Tibial nerve (tissue), 4 donors: Measurements from ENCODE around the gene PRRG4. TPM values are rescaled to one million over a fixed set of nuclear protein-coding genes. Genes with fewer than 3 reads are reported as not detected.
A peak's percentile ranks its signal among the peaks of the same experiment; 100 is the strongest.

Experiments used
- DNase-seq, 2 donors: peaks; one replicate each; pipeline ENCODE4 v3.0.0-alpha.2; 2019; ENCODE audit warnings: low spot score in 2 of 2
- H3K27ac ChIP-seq, 4 donors: fragments of 200-600 bp; sonication (generic) in 3 of 4; one replicate each; pipeline ENCODE4 v1.5.1; 2017 to 2019; ENCODE audit warnings: mild to moderate bottlenecking in 1 of 4
- H3K27me3 ChIP-seq, 2 donors: fragments of 200-600 bp; sonication (generic) in 1 of 2; one replicate each; pipeline versions ENCODE4 v1.5.1 to v1.6.0; 2017 to 2019
- H3K36me3 ChIP-seq, 3 donors: fragments of 200-600 bp; sonication (generic); one replicate each; pipeline ENCODE4 v1.5.1; 2018 to 2019
- H3K4me1 ChIP-seq, 4 donors: fragments of 200-600 bp; sonication (generic) in 3 of 4; one replicate each; pipeline ENCODE4 v1.5.1; 2017 to 2019
- H3K4me3 ChIP-seq, 4 donors: fragments of 200-600 bp; sonication (generic) in 3 of 4; one replicate each; pipeline ENCODE4 v1.5.1; 2017 to 2019; ENCODE audit warnings: mild to moderate bottlenecking in 1 of 4, moderate library complexity in 1 of 4
- H3K9me3 ChIP-seq, 4 donors: fragments of 200-600 bp; sonication (generic) in 3 of 4; one replicate each; pipeline ENCODE4 v1.5.1; 2017 to 2019
- EP300 ChIP-seq, 2 donors: sonication (generic); formaldehyde crosslinking; IDR thresholded peaks; one replicate each; pipeline ENCODE4 v1.6.1; 2017; ENCODE audit warnings: antibody characterized with exemption in 2 of 2, mild to moderate bottlenecking in 1 of 2
- POLR2A ChIP-seq, 2 donors: fragments of 450-650 bp; IDR thresholded peaks; one replicate each; pipeline ENCODE4 v1.6.1; 2017; ENCODE audit warnings: antibody characterized with exemption in 2 of 2, mild to moderate bottlenecking in 2 of 2, moderate library complexity in 2 of 2
- WGBS, 2 donors: methylation state at CpG; one replicate each; pipeline ENCODE4 v1.1.5; 2018; 5-methylcytosine and 5-hydroxymethylcytosine counted together
- total RNA-seq, 4 donors: library from RNA; depleted of rRNA; stranded (reverse); fragments of >200 nt; gene quantifications; one replicate each; pipeline ENCODE4 v1.1.0, GENCODE V29; 2016
- TF ChIP-seq, protein P1 (sequence below), 5 experiments: fragments of 200-600 bp in 3 of 5; fragments of 450-650 bp in 2 of 5; sonication (generic) in 3 of 5; IDR thresholded peaks; one replicate each; pipeline ENCODE4 v1.5.1; 2016 to 2019; ENCODE audit warnings: antibody characterized with exemption in 5 of 5, mild to moderate bottlenecking in 3 of 5, moderate library complexity in 2 of 5

The PRRG4 gene
- total RNA-seq, 4 donors from 2014 or later = 15.0 to 30.8 (median 28.3) TPM

DNA sequence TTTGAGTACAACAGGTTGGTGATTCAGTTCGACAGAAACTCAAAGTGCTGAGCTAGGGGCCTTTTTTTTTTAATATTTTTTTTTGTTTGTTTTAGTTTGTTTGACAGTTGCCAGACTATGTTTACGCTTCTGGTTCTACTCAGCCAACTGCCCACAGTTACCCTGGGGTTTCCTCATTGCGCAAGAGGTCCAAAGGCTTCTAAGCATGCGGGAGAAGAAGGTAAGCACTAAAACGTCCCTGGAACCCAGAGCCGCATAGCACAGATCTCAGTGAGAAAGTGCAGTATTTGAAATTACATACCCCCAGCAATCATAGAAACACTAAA, 649 bp downstream of the PRRG4 start:
- WGBS, 2 donors = 21 to 24% methylated on average over 6 of the region's 6 CpGs
- Histone ChIP-seq H3K4me1 (peaks cover 0 to 32% (median 6%) of the 10 kb centered on the region in 4 donors), H3K4me3 (peak overlapping the region; percentile 48 to 72 (median 70)), H3K36me3 (no peaks in the 10 kb centered on the region), H3K9me3 (no peaks in the 10 kb centered on the region), H3K27me3 (no peaks in the 10 kb centered on the region), H3K27ac (peak overlapping the region; percentile 64 to 90 (median 86))
- DNase-seq = no peak
- TF ChIP-seq POLR2A (IDR thresholded peaks at IDR 0.05) (no peak), EP300 (IDR thresholded peaks at IDR 0.05) (no peak)
- TF ChIP-seq, protein P1, sequence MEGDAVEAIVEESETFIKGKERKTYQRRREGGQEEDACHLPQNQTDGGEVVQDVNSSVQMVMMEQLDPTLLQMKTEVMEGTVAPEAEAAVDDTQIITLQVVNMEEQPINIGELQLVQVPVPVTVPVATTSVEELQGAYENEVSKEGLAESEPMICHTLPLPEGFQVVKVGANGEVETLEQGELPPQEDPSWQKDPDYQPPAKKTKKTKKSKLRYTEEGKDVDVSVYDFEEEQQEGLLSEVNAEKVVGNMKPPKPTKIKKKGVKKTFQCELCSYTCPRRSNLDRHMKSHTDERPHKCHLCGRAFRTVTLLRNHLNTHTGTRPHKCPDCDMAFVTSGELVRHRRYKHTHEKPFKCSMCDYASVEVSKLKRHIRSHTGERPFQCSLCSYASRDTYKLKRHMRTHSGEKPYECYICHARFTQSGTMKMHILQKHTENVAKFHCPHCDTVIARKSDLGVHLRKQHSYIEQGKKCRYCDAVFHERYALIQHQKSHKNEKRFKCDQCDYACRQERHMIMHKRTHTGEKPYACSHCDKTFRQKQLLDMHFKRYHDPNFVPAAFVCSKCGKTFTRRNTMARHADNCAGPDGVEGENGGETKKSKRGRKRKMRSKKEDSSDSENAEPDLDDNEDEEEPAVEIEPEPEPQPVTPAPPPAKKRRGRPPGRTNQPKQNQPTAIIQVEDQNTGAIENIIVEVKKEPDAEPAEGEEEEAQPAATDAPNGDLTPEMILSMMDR (IDR thresholded peaks at IDR 0.05) = no peak

DNA sequence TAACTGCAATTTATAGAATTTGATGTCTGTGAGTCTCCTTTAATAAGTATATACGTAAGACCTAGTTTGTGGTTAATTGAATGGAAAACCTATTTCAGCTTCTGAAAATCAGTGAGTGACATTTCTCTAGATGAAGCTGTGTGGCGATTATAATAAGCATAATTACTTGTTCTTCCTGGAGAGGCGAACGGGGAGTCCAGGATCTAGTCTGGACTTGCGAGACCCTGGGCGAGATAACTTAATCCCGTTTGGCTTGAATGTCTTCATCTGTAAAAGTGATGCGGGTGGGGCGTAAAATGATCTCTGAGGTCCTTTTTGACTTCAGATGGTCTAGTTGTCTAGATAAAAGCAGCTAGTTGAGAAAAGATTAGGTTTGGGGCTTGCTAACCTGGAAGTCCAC, 1.1 kb downstream of the PRRG4 start:
- Histone ChIP-seq H3K4me3 (peak overlapping the region; percentile 48 to 72 (median 70)), H3K9me3 (no peaks in the 10 kb centered on the region), H3K27ac (peak overlapping the region; percentile 64 to 90 (median 86)), H3K4me1 (peaks cover 0 to 32% (median 6%) of the 10 kb centered on the region in 4 donors), H3K27me3 (no peaks in the 10 kb centered on the region), H3K36me3 (no peaks in the 10 kb centered on the region)
- DNase-seq = no peak
- TF ChIP-seq EP300 (IDR thresholded peaks at IDR 0.05) = no peak
- TF ChIP-seq, protein P1 (IDR thresholded peaks at IDR 0.05) = no peak
- 62 to 78% methylated on average over 9 of the region's 9 CpGs for WGBS, 2 donors

GRCh38 chr11:32831221-32831620, 1.5 kb downstream of the PRRG4 start:
- Histone ChIP-seq H3K4me3 (peak overlapping the region in 1 of 4 donors; percentile 69), H3K9me3 (no peaks in the 10 kb centered on the region), H3K4me1 (peaks cover 0 to 32% (median 6%) of the 10 kb centered on the region in 4 donors), H3K27ac (peak overlapping the region in 3 of 4 donors; percentile 86 to 90 (median 87)), H3K27me3 (no peaks in the 10 kb centered on the region), H3K36me3 (no peaks in the 10 kb centered on the region)
- TF ChIP-seq, protein P1 (IDR thresholded peaks at IDR 0.05) = no peak
- TF ChIP-seq POLR2A (IDR thresholded peaks at IDR 0.05) (no peak), EP300 (IDR thresholded peaks at IDR 0.05) (no peak)
- 72 to 73% methylated on average over 3 of the region's 3 CpGs for WGBS, 2 donors
- no peak for DNase-seq

GRCh38 chr11:32833921-32834320, 4.2 kb downstream of the PRRG4 start:
- 74 to 78% methylated on average over 1 of the region's 1 CpG for WGBS, 2 donors
- no peaks in the 10 kb centered on the region for H3K9me3 ChIP-seq
- H3K36me3 ChIP-seq = no peaks in the 10 kb centered on the region
- no peaks in the 10 kb centered on the region for H3K27me3 ChIP-seq
- H3K4me1 ChIP-seq = peaks cover 0 to 12% (median 5%) of the 10 kb centered on the region in 4 donors
- DNase-seq = no peak
- no peak overlapping the region for H3K4me3 ChIP-seq
- TF ChIP-seq EP300 (IDR thresholded peaks at IDR 0.05) = no peak
- TF ChIP-seq, protein P1 (IDR thresholded peaks at IDR 0.05) = no peak
- no peak for TF ChIP-seq POLR2A (IDR thresholded peaks at IDR 0.05)
- H3K27ac ChIP-seq = no peak overlapping the region

DNA sequence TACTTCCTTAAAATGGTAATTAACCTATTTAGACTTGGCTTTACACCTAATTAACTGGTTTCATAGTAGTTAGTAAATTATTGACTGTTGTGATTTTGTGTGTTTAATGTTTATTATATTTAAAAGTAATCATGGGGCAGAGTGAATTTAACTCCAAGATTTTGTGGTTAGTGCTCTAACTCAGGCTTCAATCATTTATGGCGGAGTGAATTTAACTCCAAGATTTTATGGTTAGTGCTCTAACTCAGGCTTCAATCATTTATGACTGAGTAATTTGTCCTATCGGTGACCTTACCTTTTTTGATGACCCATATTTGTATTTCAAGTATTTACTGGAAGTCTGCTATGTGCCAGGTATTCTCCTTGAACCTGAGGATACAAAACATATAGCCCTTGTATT, 7.2 kb downstream of the PRRG4 start:
- no peak overlapping the region for H3K27ac ChIP-seq
- no peaks in the 10 kb centered on the region for H3K27me3 ChIP-seq
- no peaks in the 10 kb centered on the region for H3K4me1 ChIP-seq
- H3K9me3 ChIP-seq = no peaks in the 10 kb centered on the region
- TF ChIP-seq EP300 (IDR thresholded peaks at IDR 0.05) = no peak
- TF ChIP-seq POLR2A (IDR thresholded peaks at IDR 0.05) = no peak
- TF ChIP-seq, protein P1 (IDR thresholded peaks at IDR 0.05) = no peak
- 85 to 90% methylated on average over 2 of the region's 2 CpGs for WGBS, 2 donors
- H3K4me3 ChIP-seq = no peak overlapping the region
- no peak for DNase-seq
- no peaks in the 10 kb centered on the region for H3K36me3 ChIP-seq
